Measurements from ENCODE around the gene TC2N.
"Not testable (repeated sequence)": the region's sequence is repeated elsewhere in the genome, so short reads cannot be mapped to it uniquely, and the experiment has no call there.

The TC2N gene

DNA sequence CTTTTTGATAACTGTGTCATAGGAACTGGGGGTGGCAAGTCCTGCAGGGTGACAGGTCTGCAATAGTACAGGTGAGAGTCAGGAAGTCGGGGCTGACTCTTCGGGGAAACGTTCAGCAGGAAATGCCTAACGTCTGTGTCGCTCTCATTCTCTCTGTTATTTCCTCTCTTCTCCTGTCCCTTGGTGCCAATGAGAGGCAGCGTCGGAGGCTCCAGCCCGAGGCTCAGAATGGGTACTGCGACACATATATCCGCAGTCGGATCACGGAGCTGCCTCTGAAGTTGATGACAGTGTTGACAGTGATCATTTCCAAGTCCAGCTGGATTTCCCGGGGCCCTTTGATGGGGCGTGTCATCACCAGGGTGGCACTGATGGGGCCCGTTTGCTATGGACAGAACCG lies 2.7 kb upstream of the TC2N start:
- no peak for DNase-seq

- DNase-seq, result no peak
Measured at GRCh38 chr14:91869556-91869955, 2.2 kb upstream of the TC2N start.

DNA sequence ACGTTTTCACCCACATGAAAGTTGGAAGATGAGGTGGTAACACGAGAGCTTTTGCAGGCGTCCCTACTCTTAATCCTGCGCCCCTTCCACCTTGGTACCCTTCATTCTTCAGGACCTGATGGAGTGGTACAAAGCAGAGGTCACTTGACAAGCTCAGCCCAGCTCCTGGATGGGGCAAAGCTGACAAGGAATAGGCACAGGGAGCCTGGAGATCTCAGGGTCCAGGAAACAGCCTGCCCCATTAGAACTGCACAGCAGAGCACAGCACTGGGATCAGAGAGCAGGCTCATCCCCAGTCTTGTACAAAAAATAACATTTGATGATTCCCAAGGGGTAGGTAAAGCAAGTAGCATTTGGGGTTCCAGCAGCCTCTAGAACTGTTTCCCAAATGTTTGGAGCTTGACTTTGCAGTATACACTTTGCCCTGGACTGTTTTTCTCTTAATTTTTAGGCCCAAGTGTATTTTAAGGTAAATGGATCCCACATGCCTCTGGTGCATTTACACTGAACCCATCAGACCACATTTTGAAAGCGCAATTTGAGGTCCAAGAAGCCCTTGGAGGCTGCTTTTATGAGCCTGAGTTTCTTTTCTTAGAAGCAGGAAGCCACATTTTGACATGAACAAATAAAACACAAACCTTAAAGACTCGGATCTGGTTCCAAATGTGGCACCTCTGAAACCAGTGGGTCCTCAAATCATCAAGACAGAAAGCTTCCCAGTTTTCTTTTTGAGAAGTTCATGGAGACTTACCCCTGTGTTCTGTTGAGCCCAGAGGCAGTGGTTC lies 633 bp downstream of the TC2N start:
- DNase-seq, result no peak

DNA sequence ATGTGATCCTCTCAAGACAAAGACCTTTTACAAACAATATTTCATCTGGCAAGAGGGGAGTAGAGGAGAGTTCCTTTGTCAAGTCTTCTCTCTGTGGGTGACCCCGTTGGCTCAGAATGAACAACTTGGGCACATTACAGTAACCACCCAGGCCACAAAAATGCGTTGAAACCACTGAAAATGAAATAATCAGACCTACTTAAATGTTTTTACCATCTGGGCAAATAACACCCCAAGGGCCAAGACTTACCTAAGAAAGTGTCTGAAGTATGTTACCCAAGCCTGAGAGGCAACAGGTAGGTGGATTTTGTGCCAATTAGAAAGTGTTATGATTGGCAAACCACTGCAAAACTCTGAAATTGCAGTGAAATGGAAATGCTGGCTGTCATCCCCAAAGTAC lies 1.3 kb downstream of the TC2N start:
- no peak for DNase-seq

DNA sequence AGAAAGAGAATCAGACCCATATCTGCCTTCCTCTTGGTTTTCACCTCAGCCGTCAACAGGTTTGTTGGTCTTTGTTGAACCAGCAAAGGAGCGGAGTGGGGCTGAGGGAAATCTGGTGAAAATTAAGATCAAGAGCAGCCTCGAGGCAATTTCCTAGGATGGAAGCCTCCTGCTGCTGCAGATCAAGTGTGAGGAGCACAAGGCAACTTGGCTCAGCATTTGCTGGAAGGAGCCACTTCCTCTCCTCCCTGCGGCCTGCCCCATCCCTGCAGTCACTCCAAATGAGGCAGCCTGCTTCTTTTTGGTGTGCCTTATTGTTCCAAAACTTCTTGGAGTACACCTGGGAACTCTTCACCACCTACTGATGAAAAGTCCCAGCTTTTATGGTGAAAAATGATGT lies 4.9 kb downstream of the TC2N start:
- DNase-seq, result no peak

DNA sequence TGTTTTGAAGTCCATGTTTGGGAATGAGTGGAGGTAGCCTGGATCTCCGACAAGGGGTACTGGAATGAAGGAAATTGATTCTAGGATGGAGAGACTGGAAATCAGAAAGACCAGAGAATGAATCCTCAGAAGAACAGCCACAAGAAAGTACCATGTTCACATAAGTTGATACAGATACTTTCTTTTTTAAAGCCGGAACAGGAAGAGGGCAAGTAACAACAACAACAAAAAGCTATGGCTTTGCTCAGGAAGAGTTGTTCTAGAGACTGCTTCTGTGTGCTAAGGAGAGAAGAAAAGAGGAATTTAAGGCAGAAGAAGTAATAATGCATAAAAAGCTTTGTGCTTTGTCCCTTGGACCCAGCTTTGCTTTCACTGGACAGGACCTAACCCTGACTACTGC lies 6.2 kb downstream of the TC2N start:
- no peak for DNase-seq

- no peak for DNase-seq
Measured at GRCh38 chr14:91860238-91860637, 7.1 kb downstream of the TC2N start.

DNA sequence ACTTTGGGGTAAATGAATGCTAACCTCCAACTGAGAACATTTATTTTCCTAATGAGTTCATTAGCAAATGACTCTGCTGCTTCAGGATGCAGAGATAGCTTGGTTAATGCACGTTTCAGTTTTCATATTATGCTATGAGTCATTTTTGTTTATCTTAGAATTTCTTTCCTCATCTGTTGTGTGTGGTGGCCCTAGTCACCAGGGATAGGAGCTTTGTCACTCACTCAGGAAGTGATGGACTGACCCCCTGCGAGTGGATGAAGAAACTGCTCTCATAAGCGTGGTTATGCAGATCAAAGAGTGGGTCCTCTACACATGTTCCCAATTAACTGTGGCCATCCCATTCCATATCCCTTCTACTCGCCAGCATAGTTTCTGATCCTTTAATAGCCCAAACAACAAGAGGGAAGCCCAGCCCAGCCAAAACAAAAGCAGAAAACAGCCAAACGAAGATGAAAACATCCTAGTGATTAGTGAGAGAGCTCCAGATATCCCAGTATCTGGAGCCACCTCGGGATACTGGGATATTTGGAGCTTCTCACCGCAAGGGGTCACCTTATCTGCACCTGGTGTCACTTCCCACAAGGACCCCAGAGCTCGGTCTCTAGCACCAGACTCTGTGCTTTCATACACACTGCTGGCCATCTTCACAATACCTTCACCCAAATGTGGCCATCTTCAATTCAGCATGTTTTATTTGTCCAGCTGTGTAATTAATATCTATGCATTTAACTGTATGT lies 8.6 kb downstream of the TC2N start:
- DNase-seq, result no peak

DNA sequence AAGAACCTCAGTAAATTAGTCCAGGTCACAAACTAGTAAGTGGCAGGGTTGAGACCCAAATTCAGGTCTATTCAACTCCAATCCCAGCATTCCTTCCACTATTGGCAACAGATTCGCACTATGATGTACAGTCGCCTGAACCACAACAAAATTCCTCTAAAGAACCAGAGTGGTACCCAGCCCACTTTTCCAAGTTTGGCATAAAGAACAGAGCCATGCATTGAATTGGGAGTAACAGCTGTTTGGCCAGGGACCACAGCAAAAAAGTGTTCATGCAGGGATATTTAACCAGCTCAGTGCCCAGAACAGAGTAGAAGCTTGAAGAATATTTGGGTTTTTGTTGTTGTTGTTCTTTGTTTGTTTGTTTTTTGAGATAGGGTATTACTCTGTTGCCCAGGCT lies 9.7 kb downstream of the TC2N start:
- DNase-seq, result no peak

DNA sequence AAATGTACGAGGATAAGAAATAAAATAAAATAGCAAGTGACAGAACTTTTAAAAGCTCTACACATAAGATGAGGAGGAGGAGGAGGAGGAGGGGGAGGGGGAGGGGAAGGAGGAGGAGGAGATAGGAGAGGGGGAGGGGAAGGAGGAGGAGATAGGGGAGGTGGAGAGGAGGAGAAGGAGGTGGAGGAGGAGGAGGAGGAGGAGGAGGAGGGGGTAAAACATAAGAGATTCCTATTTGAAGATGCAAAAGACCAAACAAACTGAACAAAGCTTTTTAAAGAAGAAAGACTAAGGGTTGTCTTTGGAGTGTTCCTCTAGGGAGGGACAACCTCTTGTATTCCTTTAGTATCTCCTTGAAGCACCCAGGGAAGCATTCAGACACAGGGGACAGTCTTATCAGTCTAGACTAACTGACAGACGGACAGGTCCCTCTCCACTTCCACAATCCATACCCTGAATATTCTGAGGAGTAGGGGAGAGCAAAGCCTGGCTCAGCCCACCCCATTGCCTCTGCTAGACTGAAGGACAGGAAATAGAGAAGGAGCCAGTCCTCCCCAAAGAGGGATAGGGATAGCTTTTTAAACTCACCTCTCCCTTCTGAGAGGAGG lies 12.9 kb downstream of the TC2N start:
- no peak for DNase-seq

DNA sequence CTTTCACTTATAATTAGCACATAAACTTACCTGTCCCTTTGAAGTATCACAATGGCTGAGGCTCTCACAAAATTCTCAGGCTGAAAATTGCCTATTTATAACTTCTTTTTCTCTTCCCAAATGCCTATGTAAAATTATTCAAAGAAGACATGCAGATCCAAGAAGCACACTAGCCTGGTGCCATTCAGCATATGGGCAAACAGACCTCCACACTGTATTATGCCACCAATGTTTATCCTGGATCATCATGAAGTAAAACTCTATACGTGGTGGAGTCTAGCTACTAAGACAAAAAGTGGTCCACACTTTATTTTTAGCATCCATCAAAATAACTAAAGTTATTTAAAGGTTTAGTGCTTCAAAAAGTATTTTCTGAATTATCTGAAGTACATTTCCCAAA lies 15.8 kb downstream of the TC2N start:
- DNase-seq, result no peak

DNA sequence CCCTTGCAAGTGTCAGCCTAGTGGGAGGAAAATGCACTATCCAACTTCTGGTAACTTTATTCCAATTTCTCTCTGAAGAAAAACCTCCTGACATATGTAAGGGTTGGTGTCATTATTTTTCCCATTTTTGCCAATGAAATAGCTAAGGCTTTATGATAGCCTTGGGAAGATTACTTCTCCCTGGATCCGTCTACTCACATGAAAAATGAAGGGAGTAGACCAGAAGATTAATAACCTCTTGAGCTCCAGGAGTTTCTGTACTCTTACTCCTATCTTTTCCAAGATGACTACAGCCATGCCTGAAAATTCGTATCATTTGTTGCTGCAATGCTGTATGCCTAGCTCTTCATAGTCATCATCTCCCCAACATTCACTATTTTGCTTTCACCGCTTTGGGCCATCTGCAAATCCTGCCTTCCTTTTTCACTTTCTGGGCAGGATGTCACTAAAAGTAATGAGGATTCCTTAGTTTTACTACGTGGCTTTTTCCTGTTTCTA lies 18.8 kb downstream of the TC2N start:
- DNase-seq, result no peak

DNA sequence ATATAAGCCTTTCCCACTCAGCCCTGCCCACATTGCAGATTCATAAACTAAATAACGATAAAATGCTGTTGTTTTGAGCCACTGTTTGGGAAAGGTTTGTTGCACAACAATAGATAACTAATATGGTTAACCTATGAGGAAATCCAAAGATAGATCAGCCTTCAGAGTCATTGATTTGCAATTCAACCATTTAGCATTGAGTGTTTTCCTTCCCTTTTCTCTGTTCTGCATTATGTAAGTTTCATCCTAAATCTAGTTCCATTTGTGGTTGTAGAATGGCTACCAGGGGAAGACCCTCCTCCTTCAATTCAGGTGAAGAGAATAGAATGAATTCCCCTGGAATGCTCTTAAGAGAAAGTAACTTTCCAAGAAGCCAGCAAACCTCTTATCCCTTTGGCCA lies 19.6 kb downstream of the TC2N start:
- DNase-seq, result no peak

- DNase-seq, result no peak
Measured at GRCh38 chr14:91845652-91846051, 21.7 kb downstream of the TC2N start.

DNA sequence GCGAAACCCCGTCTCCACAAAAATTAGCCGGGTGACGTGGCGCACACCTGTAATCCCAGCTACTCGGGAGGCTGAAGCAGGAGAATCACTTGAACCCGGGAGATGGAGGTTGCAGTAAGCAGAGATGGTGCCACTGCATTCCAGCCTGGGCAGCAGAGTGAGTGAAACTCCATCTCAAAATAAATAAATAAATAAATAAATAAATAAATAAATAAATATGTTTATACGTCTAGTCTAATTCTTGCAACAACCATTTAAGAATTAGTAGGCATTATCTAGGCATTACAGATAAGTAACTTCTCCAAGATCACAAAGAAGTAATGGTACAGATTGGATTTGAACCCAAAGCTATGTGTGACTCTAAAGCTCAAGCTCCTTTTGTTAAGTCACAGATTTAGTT lies 22.3 kb downstream of the TC2N start:
- DNase-seq, result not testable (repeated sequence)

- no peak for DNase-seq
Measured at GRCh38 chr14:91844029-91844428, 23.3 kb downstream of the TC2N start.

- DNase-seq, result no peak
Measured at GRCh38 chr14:91843437-91843836, 23.9 kb downstream of the TC2N start.

DNA sequence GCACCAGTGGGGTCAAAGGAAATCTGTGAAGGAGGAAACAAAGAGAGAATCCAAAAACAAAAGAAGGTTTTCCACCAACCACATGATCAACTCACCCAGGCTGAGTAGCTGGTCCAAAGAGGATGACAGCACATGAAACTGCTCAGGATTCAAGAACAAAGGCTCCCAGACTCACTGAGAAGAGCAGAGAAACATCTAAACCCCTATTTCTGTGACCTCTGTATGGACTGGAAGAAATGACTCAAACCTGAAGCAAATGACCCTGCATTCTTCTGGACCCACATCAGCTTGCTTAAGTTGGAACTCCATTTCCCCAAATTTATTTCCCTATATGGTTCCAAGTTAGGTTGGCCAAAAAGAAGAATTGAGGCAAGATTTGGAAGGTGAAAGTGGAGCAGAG lies 26.3 kb downstream of the TC2N start:
- no peak for DNase-seq

GRCh38 chr14:91839749-91840148 lies 27.6 kb downstream of the TC2N start:
- no peak for DNase-seq

GRCh38 chr14:91837076-91837475 lies 30.3 kb downstream of the TC2N start:
- DNase-seq, result no peak

DNA sequence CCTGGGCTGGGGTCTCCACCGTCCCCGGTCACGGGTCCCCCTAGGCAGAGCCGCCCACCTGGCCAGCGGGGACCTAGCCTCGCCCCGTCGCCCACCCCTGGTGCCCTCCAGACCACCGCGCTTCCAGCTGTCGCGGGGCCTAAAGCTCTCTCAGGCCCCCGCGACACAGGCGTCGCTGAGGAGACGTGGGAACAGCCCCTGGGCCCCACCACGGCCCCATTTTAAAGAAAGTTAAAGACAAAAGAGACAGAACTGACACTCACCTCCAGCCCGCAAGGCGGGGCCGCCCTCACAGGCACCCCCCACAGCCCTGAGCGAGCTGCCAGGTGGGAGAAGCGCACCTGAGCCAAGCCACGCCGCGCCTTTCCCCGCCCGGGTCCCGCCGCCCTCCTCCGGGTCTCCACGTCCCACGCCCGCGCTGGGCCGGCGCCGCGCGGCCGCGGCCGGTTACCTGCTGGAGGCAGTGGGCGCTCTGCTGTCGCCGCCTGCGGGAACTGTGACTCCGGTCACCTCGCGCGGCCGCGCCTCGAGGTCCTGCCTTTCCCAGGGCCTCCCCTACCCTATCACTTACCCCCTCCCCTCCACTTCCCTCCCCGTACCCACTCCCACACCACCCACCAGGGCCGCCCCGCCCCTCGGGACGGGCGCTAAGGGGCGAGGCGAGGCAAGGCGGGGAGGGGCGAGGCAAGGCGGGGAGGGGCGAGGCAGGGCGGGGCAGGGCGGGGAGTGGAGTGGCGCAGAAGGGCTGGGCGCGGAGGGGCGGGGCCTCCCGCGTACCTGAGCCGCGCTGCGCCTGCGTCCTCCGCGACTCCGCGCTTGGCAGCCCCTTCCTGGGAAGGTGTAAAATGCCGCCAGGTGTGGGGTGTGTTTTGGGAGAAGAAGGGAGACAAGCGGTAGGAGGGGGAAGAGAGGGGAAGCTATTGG lies 31.2 kb downstream of the TC2N start:
- peak in 13 of 51 donors; percentile 4 to 64 (median 23) for DNase-seq

All from hypothalamus (tissue), 51 donors.